Activated T-cell treated with anti-CD3 and anti-CD28 coated beads, Interleukin-2, amount 50 U/mL, for 72 hours (primary cell): ENCODE data around the gene GSTO2. TPM values are rescaled to one million over a fixed set of nuclear protein-coding genes. Genes with fewer than 3 reads are reported as not detected.

Experiments
- ATAC-seq, 2 donors: fragments of 150-1000 bp; cut with Tn5 transposase; replicated peaks in 1 of 2; 2 replicates each; pipeline ENCODE4 v1.10.0; 2021; ENCODE audit warnings: moderate library complexity in 2 of 2, mild to moderate bottlenecking in 1 of 2
- DNase-seq, 2 donors: peaks; one replicate each; pipeline ENCODE4 v3.0.0; 2021 to 2022; ENCODE audit warnings: mixed read lengths in 1 of 2
- H3K27ac Mint-ChIP-seq: one replicate; pipeline ENCODE4 v1.8.0; 2022; ENCODE audit warnings: mild to moderate bottlenecking, moderate library complexity, mixed read lengths
- H3K27me3 Mint-ChIP-seq: one replicate; pipeline ENCODE4 v1.8.0; 2022; ENCODE audit warnings: low read depth, mixed read lengths
- H3K36me3 Mint-ChIP-seq, 2 donors: one replicate each; pipeline ENCODE4 v1.8.0; 2022; ENCODE audit warnings: mixed read lengths in 2 of 2, mild to moderate bottlenecking in 1 of 2; ENCODE audit not compliant: insufficient read depth in 2 of 2
- H3K4me1 Mint-ChIP-seq: one replicate; pipeline ENCODE4 v1.8.0; 2022; ENCODE audit warnings: low read depth, mixed read lengths
- H3K4me3 Mint-ChIP-seq, 2 donors: one replicate each; pipeline ENCODE4 v1.8.0; 2022; ENCODE audit warnings: mild to moderate bottlenecking in 2 of 2, mixed read lengths in 2 of 2, moderate library complexity in 2 of 2
- H3K9me3 Mint-ChIP-seq, 2 donors: one replicate each; pipeline ENCODE4 v1.8.0; 2022; ENCODE audit warnings: mixed read lengths in 2 of 2
- total RNA-seq, 2 donors: library from RNA; stranded (reverse); gene quantifications; one replicate each; pipeline ENCODE4 v1.2.3, GENCODE V29; 2022

Gene GSTO2
- total RNA-seq, 2 donors from 2014 or later: 6.8 to 9.5 TPM

- peaks cover 81% of the 10 kb centered on the region for H3K4me1 Mint-ChIP-seq
- peak overlapping the region; percentile 97 to 100 for H3K4me3 Mint-ChIP-seq
- peak overlapping the region; percentile 99 for H3K27ac Mint-ChIP-seq
- peaks cover 15 to 38% of the 10 kb centered on the region in 2 donors for H3K36me3 Mint-ChIP-seq
- DNase-seq (no peak), ATAC-seq (peak; percentile 11 to 28)
- no peaks in the 10 kb centered on the region for H3K9me3 Mint-ChIP-seq
- H3K27me3 Mint-ChIP-seq: no peaks in the 10 kb centered on the region
Observed at GRCh38 chr10:104256335-104256961, 12.5 kb upstream of the GSTO2 start.

- Mint-ChIP-seq H3K9me3 (no peaks in the 10 kb centered on the region), H3K4me1 (peaks cover 89% of the 10 kb centered on the region), H3K27me3 (no peaks in the 10 kb centered on the region), H3K36me3 (peaks cover 15 to 38% of the 10 kb centered on the region in 2 donors), H3K27ac (peak overlapping the region; percentile 54), H3K4me3 (peak overlapping the region; percentile 55 to 100)
- DNase-seq (no peak), ATAC-seq (no peak)
Observed at GRCh38 chr10:104257235-104257634, 11.7 kb upstream of the GSTO2 start.

GRCh38 chr10:104258209-104258608 lies 10.8 kb upstream of the GSTO2 start:
- Mint-ChIP-seq H3K27ac (peak overlapping the region; percentile 74), H3K36me3 (peaks cover 15 to 41% of the 10 kb centered on the region in 2 donors), H3K4me3 (peak overlapping the region in 1 of 2 donors; percentile 1), H3K4me1 (peaks cover 88% of the 10 kb centered on the region), H3K9me3 (no peaks in the 10 kb centered on the region), H3K27me3 (no peaks in the 10 kb centered on the region)
- ATAC-seq (no peak), DNase-seq (no peak)

- Mint-ChIP-seq H3K4me1 (peaks cover 88% of the 10 kb centered on the region), H3K27ac (peak overlapping the region; percentile 71), H3K4me3 (peak overlapping the region in 1 of 2 donors; percentile 16)
Observed at GRCh38 chr10:104259456-104259855, 9.5 kb upstream of the GSTO2 start.

GRCh38 chr10:104259999-104260774 lies 8.8 kb upstream of the GSTO2 start:
- DNase-seq (no peak), ATAC-seq (peak; percentile 24 to 39)
- Mint-ChIP-seq H3K27me3 (no peaks in the 10 kb centered on the region), H3K4me1 (peaks cover 94% of the 10 kb centered on the region), H3K4me3 (peak overlapping the region; percentile 62 to 73), H3K36me3 (peaks cover 12 to 48% of the 10 kb centered on the region in 2 donors), H3K9me3 (no peaks in the 10 kb centered on the region), H3K27ac (peak overlapping the region; percentile 84)

More at GRCh38 chr10:104259456-104259855, 9.5 kb upstream of the GSTO2 start:
- ATAC-seq (no peak), DNase-seq (no peak)
- H3K27me3 Mint-ChIP-seq: no peaks in the 10 kb centered on the region
- H3K9me3 Mint-ChIP-seq: no peaks in the 10 kb centered on the region
- peaks cover 12 to 45% of the 10 kb centered on the region in 2 donors for H3K36me3 Mint-ChIP-seq

- peaks cover 14 to 51% of the 10 kb centered on the region in 2 donors for H3K36me3 Mint-ChIP-seq
- peak overlapping the region; percentile 62 to 73 for H3K4me3 Mint-ChIP-seq
- H3K27me3 Mint-ChIP-seq: no peaks in the 10 kb centered on the region
- no peaks in the 10 kb centered on the region for H3K9me3 Mint-ChIP-seq
- peaks cover 96% of the 10 kb centered on the region for H3K4me1 Mint-ChIP-seq
- no peak for DNase-seq
- ATAC-seq: peak; percentile 77 to 78
- peak overlapping the region; percentile 84 for H3K27ac Mint-ChIP-seq
Observed at GRCh38 chr10:104260775-104261115, 8.2 kb upstream of the GSTO2 start.

- ATAC-seq (no peak), DNase-seq (no peak)
- Mint-ChIP-seq H3K36me3 (peaks cover 17 to 61% of the 10 kb centered on the region in 2 donors), H3K27me3 (no peaks in the 10 kb centered on the region), H3K4me3 (peak overlapping the region in 1 of 2 donors; percentile 73), H3K27ac (peak overlapping the region; percentile 84), H3K9me3 (no peaks in the 10 kb centered on the region), H3K4me1 (peaks cover 96% of the 10 kb centered on the region)
Observed at GRCh38 chr10:104262055-104262454, 6.9 kb upstream of the GSTO2 start.

GRCh38 chr10:104264783-104265182 lies 4.2 kb upstream of the GSTO2 start:
- peak overlapping the region in 1 of 2 donors; percentile 74 for H3K4me3 Mint-ChIP-seq
- ATAC-seq: no peak
- no peaks in the 10 kb centered on the region for H3K27me3 Mint-ChIP-seq
- no peaks in the 10 kb centered on the region for H3K9me3 Mint-ChIP-seq
- peak overlapping the region; percentile 79 for H3K27ac Mint-ChIP-seq
- peaks cover 17 to 55% of the 10 kb centered on the region in 2 donors for H3K36me3 Mint-ChIP-seq
- DNase-seq: no peak
- peaks cover 83% of the 10 kb centered on the region for H3K4me1 Mint-ChIP-seq

GRCh38 chr10:104267721-104268404 lies 1.1 kb upstream of the GSTO2 start:
- peak; percentile 47 for DNase-seq
- ATAC-seq: peak; percentile 43 to 50
- peak overlapping the region; percentile 93 for H3K27ac Mint-ChIP-seq
- H3K36me3 Mint-ChIP-seq: peaks cover 13 to 42% of the 10 kb centered on the region in 2 donors
- H3K27me3 Mint-ChIP-seq: no peaks in the 10 kb centered on the region
- peak overlapping the region; percentile 86 to 88 for H3K4me3 Mint-ChIP-seq
- no peaks in the 10 kb centered on the region for H3K9me3 Mint-ChIP-seq
- peaks cover 54% of the 10 kb centered on the region for H3K4me1 Mint-ChIP-seq

GRCh38 chr10:104268405-104268712 lies 625 bp upstream of the GSTO2 start:
- no peaks in the 10 kb centered on the region for H3K27me3 Mint-ChIP-seq
- H3K4me1 Mint-ChIP-seq: peaks cover 49% of the 10 kb centered on the region
- H3K27ac Mint-ChIP-seq: peak overlapping the region; percentile 93
- no peak for DNase-seq
- H3K4me3 Mint-ChIP-seq: peak overlapping the region; percentile 86 to 88
- ATAC-seq: peak; percentile 47 to 49
- H3K36me3 Mint-ChIP-seq: peaks cover 13 to 39% of the 10 kb centered on the region in 2 donors
- H3K9me3 Mint-ChIP-seq: no peaks in the 10 kb centered on the region

- no peak for ATAC-seq
- Mint-ChIP-seq H3K27me3 (peaks cover 11% of the 10 kb centered on the region), H3K36me3 (peaks cover 0 to 4% of the 10 kb centered on the region in 2 donors), H3K4me1 (peaks cover 10% of the 10 kb centered on the region), H3K27ac (no peak overlapping the region), H3K9me3 (no peaks in the 10 kb centered on the region), H3K4me3 (no peak overlapping the region)
- DNase-seq: no peak
Observed at GRCh38 chr10:104273286-104273685, 4.3 kb downstream of the GSTO2 start.

GRCh38 chr10:104273899-104274575 lies 5.1 kb downstream of the GSTO2 start:
- peak in 1 of 2 donors; percentile 32 for ATAC-seq
- Mint-ChIP-seq H3K27ac (no peak overlapping the region), H3K27me3 (peaks cover 15% of the 10 kb centered on the region), H3K4me1 (peaks cover 10% of the 10 kb centered on the region), H3K36me3 (no peaks in the 10 kb centered on the region), H3K9me3 (no peaks in the 10 kb centered on the region), H3K4me3 (peak overlapping the region in 1 of 2 donors; percentile 68)
- no peak for DNase-seq
